Loucy (cell line): ENCODE data around the gene TMSB4X.
A peak's percentile ranks its signal among the peaks of the same experiment; 100 is the strongest.

Source experiments
- H2AFZ ChIP-seq: fragments of 200-600 bp; sonication (generic); 2 replicates; pipeline ENCODE4 v1.6.0; 2016; ENCODE audit warnings: antibody characterized with exemption, mild to moderate bottlenecking, low read length, moderate library complexity
- H3F3A ChIP-seq: fragments of 200-600 bp; 2 replicates; pipeline ENCODE4 v1.6.0; 2016; ENCODE audit warnings: antibody characterized with exemption, low read depth, mild to moderate bottlenecking
- H3K27me3 ChIP-seq: fragments of 200-600 bp; sonication (generic); 2 replicates; pipeline ENCODE4 v1.6.1; 2014; ENCODE audit warnings: low read length, mild to moderate bottlenecking; ENCODE audit not compliant: insufficient read depth, poor library complexity, severe bottlenecking
- H3K36me3 ChIP-seq: fragments of 200-600 bp; sonication (generic); 2 replicates; pipeline ENCODE4 v1.6.1; 2016; ENCODE audit warnings: low read length; ENCODE audit not compliant: insufficient read depth
- H3K4me1 ChIP-seq: fragments of 200-600 bp; sonication (generic); 2 replicates; pipeline ENCODE4 v1.5.1; 2014; ENCODE audit warnings: low read length, mild to moderate bottlenecking; ENCODE audit not compliant: insufficient read depth, poor library complexity, severe bottlenecking
- H3K4me2 ChIP-seq: fragments of 200-600 bp; sonication (generic); 2 replicates; pipeline ENCODE4 v1.6.0; 2014; ENCODE audit warnings: antibody characterized with exemption, low read length, low read depth, mild to moderate bottlenecking; ENCODE audit not compliant: poor library complexity, severe bottlenecking
- H3K4me3 ChIP-seq: fragments of 200-600 bp; sonication (generic); 2 replicates; pipeline ENCODE4 v1.5.1; 2014; ENCODE audit warnings: low read length, mild to moderate bottlenecking, mixed read lengths; ENCODE audit not compliant: poor library complexity, severe bottlenecking
- H3K79me2 ChIP-seq: fragments of 200-600 bp; sonication (generic); 2 replicates; pipeline ENCODE4 v1.6.1; 2014; ENCODE audit warnings: low read length; ENCODE audit not compliant: insufficient read depth
- H3K9ac ChIP-seq: fragments of 200-600 bp; sonication (generic); 2 replicates; pipeline ENCODE4 v1.6.0; 2014; ENCODE audit warnings: mild to moderate bottlenecking, low read depth, low read length, moderate library complexity; ENCODE audit not compliant: poor library complexity, severe bottlenecking
- H3K9me2 ChIP-seq: fragments of 200-600 bp; sonication (generic); replicated peaks from 2 replicates; pipeline ENCODE4 v1.6.1; 2016; ENCODE audit warnings: low read depth, low read length, mixed read lengths
- H3K9me3 ChIP-seq: fragments of 200-600 bp; sonication (generic); 2 replicates; pipeline ENCODE4 v1.6.1; 2014; ENCODE audit warnings: mild to moderate bottlenecking, antibody characterized with exemption, low read length, low read depth; ENCODE audit not compliant: insufficient read depth
- H4K20me1 ChIP-seq: fragments of 200-600 bp; sonication (generic); 2 replicates; pipeline ENCODE4 v1.6.0; 2014; ENCODE audit warnings: antibody characterized with exemption, low read length, mild to moderate bottlenecking; ENCODE audit not compliant: insufficient read depth, poor library complexity, severe bottlenecking
- EZH2phosphoT487 ChIP-seq: fragments of 200-600 bp; IDR thresholded peaks from 2 replicates; pipeline ENCODE4 v1.6.1; 2018; ENCODE audit warnings: antibody characterized with exemption, mild to moderate bottlenecking, moderate library complexity, borderline replicate concordance
- TF ChIP-seq, protein P1 (sequence below): fragments of 200-600 bp; sonication (generic); conservative IDR thresholded peaks from 2 replicates; pipeline ENCODE4 v1.5.1; 2014; ENCODE audit warnings: mild to moderate bottlenecking, antibody characterized with exemption, low read length

TMSB4X gene

GRCh38 chrX:12972878-12973560 lies 1.9 kb upstream of the TMSB4X start:
- H2AFZ ChIP-seq, result no peak overlapping the region
- H3K4me1 ChIP-seq, result peaks cover 13% of the 10 kb centered on the region
- peaks cover 28% of the 10 kb centered on the region for H3K36me3 ChIP-seq
- H3K4me3 ChIP-seq, result peak overlapping the region; percentile 89
- H3K79me2 ChIP-seq, result peaks cover 81% of the 10 kb centered on the region
- peak overlapping the region; percentile 92 for H3K4me2 ChIP-seq
- peak overlapping the region; percentile 100 for H3K9ac ChIP-seq
- H4K20me1 ChIP-seq, result peaks cover 18% of the 10 kb centered on the region
- no peak for TF ChIP-seq EZH2phosphoT487
- TF ChIP-seq, protein P1, sequence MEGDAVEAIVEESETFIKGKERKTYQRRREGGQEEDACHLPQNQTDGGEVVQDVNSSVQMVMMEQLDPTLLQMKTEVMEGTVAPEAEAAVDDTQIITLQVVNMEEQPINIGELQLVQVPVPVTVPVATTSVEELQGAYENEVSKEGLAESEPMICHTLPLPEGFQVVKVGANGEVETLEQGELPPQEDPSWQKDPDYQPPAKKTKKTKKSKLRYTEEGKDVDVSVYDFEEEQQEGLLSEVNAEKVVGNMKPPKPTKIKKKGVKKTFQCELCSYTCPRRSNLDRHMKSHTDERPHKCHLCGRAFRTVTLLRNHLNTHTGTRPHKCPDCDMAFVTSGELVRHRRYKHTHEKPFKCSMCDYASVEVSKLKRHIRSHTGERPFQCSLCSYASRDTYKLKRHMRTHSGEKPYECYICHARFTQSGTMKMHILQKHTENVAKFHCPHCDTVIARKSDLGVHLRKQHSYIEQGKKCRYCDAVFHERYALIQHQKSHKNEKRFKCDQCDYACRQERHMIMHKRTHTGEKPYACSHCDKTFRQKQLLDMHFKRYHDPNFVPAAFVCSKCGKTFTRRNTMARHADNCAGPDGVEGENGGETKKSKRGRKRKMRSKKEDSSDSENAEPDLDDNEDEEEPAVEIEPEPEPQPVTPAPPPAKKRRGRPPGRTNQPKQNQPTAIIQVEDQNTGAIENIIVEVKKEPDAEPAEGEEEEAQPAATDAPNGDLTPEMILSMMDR, result no peak
- peaks cover 12% of the 10 kb centered on the region for H3F3A ChIP-seq
- no peaks in the 10 kb centered on the region for H3K9me2 ChIP-seq
- H3K9me3 ChIP-seq, result no peaks in the 10 kb centered on the region
- H3K27me3 ChIP-seq, result peaks cover 25% of the 10 kb centered on the region

- Histone ChIP-seq H3F3A (peaks cover 12% of the 10 kb centered on the region), H2AFZ (no peak overlapping the region), H3K27me3 (peaks cover 25% of the 10 kb centered on the region), H3K4me3 (peak overlapping the region; percentile 89), H4K20me1 (peaks cover 18% of the 10 kb centered on the region), H3K9ac (peak overlapping the region; percentile 100), H3K9me2 (no peaks in the 10 kb centered on the region), H3K9me3 (no peaks in the 10 kb centered on the region), H3K4me1 (peaks cover 13% of the 10 kb centered on the region), H3K36me3 (peaks cover 28% of the 10 kb centered on the region), H3K79me2 (peaks cover 81% of the 10 kb centered on the region), H3K4me2 (peak overlapping the region; percentile 92)
- TF ChIP-seq, protein P1, result no peak
- no peak for TF ChIP-seq EZH2phosphoT487
Observed at GRCh38 chrX:12973561-12974304, 1.2 kb upstream of the TMSB4X start.

DNA sequence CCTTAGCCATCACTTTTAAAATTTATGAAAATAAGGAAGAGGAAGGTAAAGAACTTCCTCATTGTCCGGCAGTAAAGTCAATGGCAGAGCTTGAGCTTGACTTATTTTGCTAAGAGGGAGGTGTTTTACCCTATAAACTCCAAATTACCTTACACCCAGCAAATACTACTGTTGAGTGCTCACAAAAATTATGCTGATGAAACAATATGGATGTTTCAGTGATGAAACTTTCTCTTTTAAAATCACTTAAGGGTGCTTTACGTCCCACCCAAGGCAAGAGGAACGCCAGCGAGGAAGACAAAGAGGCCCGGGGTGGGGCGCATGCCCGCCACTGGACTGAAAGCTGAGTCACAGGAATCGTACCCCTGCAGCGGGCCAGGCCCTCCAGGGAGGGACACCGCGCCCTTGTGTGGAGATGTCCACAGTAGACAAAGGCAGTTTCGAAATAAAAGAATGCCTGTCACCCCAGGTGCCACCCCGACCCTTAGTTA lies 560 bp upstream of the TMSB4X start:
- peaks cover 28% of the 10 kb centered on the region for H3K36me3 ChIP-seq
- H2AFZ ChIP-seq, result no peak overlapping the region
- peaks cover 25% of the 10 kb centered on the region for H3K27me3 ChIP-seq
- no peaks in the 10 kb centered on the region for H3K9me2 ChIP-seq
- H4K20me1 ChIP-seq, result peaks cover 18% of the 10 kb centered on the region
- peaks cover 12% of the 10 kb centered on the region for H3F3A ChIP-seq
- H3K4me2 ChIP-seq, result peak overlapping the region; percentile 92
- TF ChIP-seq EZH2phosphoT487, result no peak
- TF ChIP-seq, protein P1, result no peak
- peaks cover 20% of the 10 kb centered on the region for H3K4me1 ChIP-seq
- H3K79me2 ChIP-seq, result peaks cover 87% of the 10 kb centered on the region
- H3K9ac ChIP-seq, result peak overlapping the region; percentile 100
- no peaks in the 10 kb centered on the region for H3K9me3 ChIP-seq
- H3K4me3 ChIP-seq, result peak overlapping the region; percentile 89
